ENCODE results near the gene STYX.

The STYX gene

DNA sequence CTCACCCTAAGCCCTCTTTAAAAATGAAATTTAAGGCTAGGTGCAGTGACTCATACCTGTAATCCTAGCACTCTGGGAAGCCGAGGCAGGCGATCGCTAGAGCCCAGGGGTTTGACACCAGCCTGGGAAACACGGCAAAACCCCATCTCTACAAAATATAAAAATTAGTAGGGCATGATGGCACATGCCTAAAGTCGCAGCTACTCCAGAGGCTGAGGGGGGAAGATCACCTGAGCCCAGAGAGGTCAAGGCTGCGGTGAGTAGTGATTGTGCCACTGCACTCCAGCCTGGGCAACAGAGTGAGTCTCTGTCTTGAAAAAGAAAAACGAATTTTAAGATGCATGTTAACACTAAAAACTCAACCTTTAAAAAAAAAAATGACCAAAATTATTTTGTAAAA, 48.7 kb downstream of the STYX start:
- Histone ChIP-seq H3K27ac (no peak overlapping the region), H3K4me3 (no peak overlapping the region)
- DNase-seq (ENCODE audit: low spot score), result no peak
- TF ChIP-seq, protein P1, sequence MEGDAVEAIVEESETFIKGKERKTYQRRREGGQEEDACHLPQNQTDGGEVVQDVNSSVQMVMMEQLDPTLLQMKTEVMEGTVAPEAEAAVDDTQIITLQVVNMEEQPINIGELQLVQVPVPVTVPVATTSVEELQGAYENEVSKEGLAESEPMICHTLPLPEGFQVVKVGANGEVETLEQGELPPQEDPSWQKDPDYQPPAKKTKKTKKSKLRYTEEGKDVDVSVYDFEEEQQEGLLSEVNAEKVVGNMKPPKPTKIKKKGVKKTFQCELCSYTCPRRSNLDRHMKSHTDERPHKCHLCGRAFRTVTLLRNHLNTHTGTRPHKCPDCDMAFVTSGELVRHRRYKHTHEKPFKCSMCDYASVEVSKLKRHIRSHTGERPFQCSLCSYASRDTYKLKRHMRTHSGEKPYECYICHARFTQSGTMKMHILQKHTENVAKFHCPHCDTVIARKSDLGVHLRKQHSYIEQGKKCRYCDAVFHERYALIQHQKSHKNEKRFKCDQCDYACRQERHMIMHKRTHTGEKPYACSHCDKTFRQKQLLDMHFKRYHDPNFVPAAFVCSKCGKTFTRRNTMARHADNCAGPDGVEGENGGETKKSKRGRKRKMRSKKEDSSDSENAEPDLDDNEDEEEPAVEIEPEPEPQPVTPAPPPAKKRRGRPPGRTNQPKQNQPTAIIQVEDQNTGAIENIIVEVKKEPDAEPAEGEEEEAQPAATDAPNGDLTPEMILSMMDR (IDR thresholded peaks at IDR 0.05), result no peak

DNA sequence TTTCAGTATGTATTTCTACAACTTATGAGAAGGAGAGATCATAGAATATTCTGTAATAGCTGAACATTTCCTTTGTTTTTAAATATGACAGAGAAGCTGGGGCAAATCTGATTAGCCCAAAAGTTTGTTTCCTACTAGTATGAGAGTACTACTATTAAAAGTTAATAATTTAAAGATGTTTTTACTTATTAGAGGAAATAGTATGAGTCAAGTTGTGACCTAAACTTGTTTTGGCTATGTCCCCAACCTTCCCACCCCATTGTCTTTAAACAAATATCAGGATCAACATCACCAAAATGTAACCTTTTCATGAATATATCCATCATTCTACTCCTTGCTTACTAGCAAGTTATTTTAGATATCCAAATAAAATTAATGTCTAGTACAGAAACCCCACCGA, 50.9 kb downstream of the STYX start:
- no peak for DNase-seq (ENCODE audit: low spot score)
- no peak overlapping the region for H3K27ac ChIP-seq
- TF ChIP-seq, protein P1 (IDR thresholded peaks at IDR 0.05), result no peak
- no peak overlapping the region for H3K4me3 ChIP-seq

DNA sequence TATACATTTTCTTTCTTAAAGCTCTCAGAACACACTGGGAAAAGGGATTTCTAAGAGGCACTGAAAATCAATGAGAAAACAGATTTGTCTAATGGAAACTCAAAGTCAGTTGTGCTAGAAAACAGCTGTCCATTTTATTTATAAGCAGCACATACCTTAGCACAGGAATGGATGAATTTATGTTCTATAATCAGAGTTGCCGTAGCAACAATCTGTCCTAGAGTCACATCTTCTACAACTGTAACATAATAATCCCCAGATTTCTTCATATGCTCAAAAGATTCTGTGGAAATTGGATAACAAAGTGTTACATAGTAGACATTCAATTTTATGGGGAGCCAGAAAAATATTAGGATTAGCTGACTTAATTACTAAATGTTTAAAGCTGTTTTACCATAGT, 51.7 kb downstream of the STYX start:
- Histone ChIP-seq H3K27ac (no peak overlapping the region), H3K4me3 (no peak overlapping the region)
- TF ChIP-seq, protein P1 (IDR thresholded peaks at IDR 0.05), result no peak
- DNase-seq (ENCODE audit: low spot score), result no peak

DNA sequence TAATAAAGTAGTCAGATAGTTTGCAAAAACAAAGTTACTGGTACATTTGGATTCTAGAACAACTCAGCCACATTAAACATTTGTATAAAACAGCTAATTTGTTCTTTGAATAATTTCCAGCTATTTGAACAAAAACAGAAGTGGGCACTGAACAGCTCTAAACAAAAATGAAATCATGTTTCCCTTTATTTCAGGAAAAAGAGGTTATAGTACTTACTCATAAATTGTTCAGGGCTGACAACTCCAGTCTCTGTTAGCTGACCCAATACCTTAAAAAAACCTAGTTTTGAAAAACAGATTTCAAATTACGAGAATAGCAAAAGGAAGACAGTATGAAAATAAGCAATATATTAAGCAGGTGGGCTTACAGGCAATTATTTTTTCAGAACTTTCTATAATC, 53.2 kb downstream of the STYX start:
- TF ChIP-seq, protein P1 (IDR thresholded peaks at IDR 0.05), result no peak
- no peak overlapping the region for H3K4me3 ChIP-seq
- DNase-seq (ENCODE audit: low spot score), result no peak
- H3K27ac ChIP-seq, result no peak overlapping the region

DNA sequence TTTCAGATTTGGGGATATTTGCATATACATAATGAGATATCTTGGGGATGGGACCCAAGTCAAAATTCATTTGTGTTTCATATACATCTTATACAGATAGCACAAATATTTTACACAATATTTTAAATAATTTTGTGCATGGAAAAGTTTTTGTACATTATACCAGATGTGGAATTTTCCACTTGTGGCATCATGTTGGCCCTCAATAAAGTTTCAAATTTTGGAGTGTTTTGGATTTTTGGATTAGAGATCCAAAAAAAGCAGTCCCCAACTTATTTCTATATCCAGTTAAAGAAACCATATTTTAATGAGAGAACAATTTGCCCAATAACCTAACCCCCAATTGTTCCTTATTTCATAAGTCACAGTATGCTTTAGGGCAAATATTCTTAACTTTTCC, 56.9 kb downstream of the STYX start:
- H3K27ac ChIP-seq, result no peak overlapping the region
- TF ChIP-seq, protein P1 (IDR thresholded peaks at IDR 0.05), result no peak
- DNase-seq (ENCODE audit: low spot score), result no peak
- no peak overlapping the region for H3K4me3 ChIP-seq

DNA sequence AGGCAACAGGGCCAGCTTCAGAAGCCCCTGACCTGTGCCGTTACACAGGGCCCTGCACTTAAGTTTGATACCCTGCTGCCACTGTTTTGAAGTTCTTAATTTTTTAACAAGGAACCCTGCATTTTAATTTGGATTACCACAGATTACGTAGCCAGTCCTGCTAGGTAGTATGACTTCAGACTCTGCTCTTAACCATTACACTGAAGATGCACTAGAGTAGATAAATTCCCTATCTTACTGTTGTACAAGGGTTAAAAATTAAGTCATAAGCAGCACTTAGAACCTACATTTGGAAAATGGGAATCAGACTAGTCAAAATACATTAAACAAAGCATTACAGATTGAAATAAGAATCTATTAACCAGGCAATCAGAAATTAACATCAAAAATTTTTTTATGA, 59.2 kb downstream of the STYX start:
- TF ChIP-seq, protein P1 (IDR thresholded peaks at IDR 0.05), result no peak
- Histone ChIP-seq H3K27ac (no peak overlapping the region), H3K4me3 (no peak overlapping the region)
- no peak for DNase-seq (ENCODE audit: low spot score)

DNA sequence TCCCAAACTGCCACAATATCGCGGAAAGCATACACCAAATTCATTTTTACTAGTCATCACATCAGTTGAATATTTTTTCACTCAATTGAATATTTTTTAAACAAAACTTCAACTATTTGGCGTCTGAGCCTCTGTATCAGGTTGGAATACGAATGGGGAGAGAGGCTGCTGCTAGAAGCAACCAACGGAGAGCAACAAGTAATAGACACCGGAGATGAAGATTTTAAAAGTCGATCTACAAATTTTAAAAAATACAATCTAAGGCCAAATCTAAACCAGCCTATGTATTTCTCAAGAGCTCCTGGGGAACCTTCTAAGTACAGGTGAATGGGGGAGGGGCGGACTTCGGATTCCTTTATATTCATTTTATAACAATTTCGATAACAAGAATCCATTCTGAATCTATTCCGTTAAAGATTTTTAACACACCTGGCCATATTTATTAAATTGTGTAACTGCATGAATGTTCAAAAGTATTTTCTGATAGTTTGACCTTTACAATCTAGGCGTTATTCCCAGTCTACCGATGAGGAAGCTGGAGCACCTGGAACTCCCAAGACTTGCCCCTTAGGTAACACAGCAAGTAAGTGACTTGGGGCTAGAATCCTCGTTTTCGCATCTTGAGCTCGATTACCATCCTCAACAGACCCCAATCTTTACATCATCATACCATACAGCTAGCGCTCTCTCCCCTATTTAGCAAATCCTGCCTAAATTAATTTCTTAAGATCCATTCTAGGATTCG, 60.2 kb downstream of the STYX start:
- Histone ChIP-seq H3K4me3 (peak overlapping the region; percentile 93), H3K27ac (no peak overlapping the region)
- TF ChIP-seq, protein P1 (IDR thresholded peaks at IDR 0.05), result no peak
- no peak for DNase-seq (ENCODE audit: low spot score)

All from coronary artery (tissue), 2 donors.